WI38 (cell line): ENCODE measurements around the gene KRT28.
"Not testable (repeated sequence)": the region's sequence is repeated elsewhere in the genome, so short reads cannot be mapped to it uniquely, and the experiment has no call there.

Experiments used
- H3K4me3 ChIP-seq: 2 replicates; pipeline ENCODE4 v1.5.1; 2011; ENCODE audit warnings: low read depth, mild to moderate bottlenecking, control low read depth, low read length
- TF ChIP-seq, protein P1 (sequence below): IDR thresholded peaks from 2 replicates; pipeline ENCODE4 v1.5.1; 2012; ENCODE audit warnings: low read depth, mild to moderate bottlenecking, control low read depth, low read length

Gene KRT28

DNA sequence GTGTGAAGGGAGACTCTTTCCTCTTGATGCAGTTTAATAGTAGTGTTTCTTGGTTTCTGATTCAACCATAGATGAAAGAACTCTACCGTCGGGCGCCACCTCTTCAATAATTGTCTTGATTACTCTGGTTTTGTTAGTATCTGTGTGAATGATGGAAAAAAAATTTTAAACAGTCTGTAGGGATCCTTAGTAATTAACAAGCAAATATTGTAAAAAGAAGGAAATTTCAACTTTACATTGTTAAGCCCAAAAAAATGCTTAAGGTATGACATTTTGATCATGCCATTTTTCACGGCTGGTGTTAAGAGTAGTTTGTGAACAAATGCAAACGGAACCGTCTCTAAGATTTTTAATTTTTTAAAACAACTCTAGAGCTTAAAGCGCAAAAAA, 18.6 kb upstream of the KRT28 start:
- TF ChIP-seq, protein P1, sequence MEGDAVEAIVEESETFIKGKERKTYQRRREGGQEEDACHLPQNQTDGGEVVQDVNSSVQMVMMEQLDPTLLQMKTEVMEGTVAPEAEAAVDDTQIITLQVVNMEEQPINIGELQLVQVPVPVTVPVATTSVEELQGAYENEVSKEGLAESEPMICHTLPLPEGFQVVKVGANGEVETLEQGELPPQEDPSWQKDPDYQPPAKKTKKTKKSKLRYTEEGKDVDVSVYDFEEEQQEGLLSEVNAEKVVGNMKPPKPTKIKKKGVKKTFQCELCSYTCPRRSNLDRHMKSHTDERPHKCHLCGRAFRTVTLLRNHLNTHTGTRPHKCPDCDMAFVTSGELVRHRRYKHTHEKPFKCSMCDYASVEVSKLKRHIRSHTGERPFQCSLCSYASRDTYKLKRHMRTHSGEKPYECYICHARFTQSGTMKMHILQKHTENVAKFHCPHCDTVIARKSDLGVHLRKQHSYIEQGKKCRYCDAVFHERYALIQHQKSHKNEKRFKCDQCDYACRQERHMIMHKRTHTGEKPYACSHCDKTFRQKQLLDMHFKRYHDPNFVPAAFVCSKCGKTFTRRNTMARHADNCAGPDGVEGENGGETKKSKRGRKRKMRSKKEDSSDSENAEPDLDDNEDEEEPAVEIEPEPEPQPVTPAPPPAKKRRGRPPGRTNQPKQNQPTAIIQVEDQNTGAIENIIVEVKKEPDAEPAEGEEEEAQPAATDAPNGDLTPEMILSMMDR: no peak
- H3K4me3 ChIP-seq: peak overlapping the region; percentile 85

DNA sequence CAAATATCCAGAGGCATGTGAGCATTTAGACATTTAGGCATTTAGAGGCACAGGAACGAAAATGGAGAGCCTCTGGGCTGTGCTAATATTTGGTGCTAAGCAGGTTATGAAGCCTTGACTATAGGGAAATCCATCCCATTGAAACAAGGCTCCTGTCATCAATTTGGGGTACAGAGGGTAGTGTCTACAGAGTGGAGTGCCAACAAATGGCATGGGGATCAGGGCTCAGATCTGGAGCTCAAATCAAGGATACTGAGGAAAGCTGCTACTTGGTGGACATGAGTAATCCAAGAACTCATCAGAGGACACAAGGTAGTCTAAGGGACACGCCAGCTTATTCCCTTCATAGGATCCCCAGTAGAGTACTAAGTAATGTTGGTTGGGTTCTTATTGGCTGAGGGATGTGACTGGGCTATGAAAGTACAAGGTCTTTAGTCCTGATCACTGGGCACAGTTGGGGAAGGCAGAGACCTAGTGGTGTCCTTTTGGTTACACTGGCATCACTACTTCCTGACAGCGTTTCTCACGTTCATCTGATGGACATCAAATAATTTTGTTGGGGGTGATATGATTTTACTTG, 17.4 kb upstream of the KRT28 start:
- no peak overlapping the region for H3K4me3 ChIP-seq
- TF ChIP-seq, protein P1: no peak

DNA sequence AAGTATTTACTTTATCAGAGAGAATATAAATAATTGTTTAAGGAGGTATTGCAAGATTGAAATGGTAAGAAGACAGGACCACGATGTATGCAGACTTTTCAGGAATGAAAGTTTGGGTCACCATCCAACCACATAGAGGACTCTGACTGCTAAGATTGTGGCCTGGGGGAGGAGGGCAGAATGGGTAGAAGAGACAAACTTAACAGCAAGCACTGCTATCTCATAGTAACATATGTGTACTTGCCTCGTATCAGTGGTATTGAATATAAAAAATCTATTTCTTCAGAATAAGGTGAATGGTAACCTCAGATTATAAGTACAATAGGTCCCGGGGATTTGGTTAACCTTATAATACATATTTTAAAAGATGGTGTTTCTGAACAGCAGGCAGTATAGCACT, 16.8 kb upstream of the KRT28 start:
- H3K4me3 ChIP-seq: no peak overlapping the region
- TF ChIP-seq, protein P1: no peak

DNA sequence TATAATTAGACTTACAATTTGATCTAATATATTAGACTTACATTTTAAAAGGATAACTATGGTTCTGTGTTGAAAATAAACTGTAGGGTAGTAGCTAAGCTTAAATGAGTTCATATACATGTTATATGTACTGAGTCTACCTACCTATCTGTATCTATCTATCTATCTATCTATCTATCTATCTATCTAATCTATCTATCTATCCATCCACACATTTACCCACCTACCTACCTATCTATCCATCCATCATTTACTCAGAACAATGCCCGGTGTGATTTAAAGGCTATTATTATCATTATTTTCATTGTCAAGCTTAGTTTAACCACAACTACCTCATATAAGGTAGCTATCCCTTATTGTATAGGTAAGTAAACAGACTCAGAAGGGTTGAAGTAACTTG, 15.6 kb upstream of the KRT28 start:
- H3K4me3 ChIP-seq: no peak overlapping the region
- TF ChIP-seq, protein P1: no peak

DNA sequence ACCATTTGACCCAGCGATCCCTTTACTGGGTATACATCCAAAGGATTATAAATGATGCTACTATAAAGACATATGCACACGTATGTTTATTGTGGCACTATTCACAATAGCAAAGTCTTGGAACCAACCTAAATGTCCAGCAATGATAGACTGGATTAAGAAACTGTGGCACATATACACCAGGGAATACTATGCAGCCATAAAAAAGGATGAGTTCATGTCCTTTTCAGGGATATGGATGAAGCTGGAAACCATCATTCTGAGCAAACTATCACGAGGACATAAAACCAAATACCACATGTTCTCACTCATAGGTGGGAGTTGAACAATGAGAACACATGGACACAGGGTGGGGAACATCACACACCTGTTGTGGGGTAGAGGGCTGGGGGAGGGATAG, 14.9 kb upstream of the KRT28 start:
- H3K4me3 ChIP-seq: not testable (repeated sequence)

DNA sequence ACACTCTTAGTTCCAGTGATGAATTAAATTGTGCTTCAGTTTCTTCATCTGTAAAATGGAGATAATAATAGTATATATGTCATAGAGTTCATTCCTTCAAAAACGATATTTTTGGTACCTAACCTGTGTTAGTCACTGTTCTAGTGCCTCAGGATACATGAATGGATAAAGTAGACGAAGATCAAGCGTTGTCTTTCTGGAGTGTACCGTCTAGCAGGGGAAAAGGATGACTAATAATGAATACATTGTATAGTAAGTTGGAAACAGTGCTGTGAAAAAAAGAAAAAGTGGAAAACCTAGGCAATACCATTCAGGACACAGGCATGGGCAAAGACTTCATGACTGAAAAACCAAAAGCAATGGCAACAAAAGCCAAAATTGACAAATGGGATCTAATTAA, 14.0 kb upstream of the KRT28 start:
- TF ChIP-seq, protein P1: no peak
- no peak overlapping the region for H3K4me3 ChIP-seq

DNA sequence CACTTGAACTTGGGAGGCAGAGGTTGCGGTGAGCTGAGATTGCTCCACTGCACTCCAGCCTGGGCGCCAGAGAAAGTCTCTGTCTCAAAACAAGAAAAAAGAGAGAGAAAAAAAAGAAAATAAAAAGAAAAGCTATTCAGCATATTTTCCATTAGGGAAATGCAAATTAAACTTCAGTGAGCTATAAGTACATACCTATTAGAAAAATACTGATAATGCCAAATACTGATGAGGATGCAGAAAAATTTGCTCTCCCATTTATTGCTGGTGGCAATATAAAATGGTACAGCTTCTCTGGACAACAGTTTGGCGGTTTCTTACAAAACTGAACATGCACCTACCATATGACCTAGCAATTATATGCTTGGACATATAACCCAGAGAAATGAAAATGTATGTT, 12.9 kb upstream of the KRT28 start:
- TF ChIP-seq, protein P1: no peak
- no peak overlapping the region for H3K4me3 ChIP-seq

DNA sequence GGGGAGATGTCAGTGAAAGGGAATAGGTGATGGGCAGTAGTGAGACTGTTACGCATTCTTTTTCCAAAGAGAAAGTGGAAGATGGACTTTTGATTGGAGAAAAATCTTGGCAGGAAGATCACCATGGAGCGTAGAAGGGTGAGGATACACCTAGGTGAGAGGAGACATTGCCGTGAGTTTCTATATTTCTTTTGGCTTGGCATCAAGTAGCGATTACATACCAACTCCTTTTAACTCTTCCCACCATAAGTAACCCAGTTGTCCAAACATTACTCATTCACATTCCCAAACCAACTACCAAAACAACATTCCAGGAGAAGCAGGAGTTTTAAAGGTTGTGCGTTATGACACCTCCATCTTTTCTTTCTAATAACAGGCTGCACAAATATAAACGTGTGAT, 10.7 kb upstream of the KRT28 start:
- TF ChIP-seq, protein P1: no peak
- H3K4me3 ChIP-seq: no peak overlapping the region
